ENCODE results near the gene HIPK2.

Gene HIPK2

DNA sequence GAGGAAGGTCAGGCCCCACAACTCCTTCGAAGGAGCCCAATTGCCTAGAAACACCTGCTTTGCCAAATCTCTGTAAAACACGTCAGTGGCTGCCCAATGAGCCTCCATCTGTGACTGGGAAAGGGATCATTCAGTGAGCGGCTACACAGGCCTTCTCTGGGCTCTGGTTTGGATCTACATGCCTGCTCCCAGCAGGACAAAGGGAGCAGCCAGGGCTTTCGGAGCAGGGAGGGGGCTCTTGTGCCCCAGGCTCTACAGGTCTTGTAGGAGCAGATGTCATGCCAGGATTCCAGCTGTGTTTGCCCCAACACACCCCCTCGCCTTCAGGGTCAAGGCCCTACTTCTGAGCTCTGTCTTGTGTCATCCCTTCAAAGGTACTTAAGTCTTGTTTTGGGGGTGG is 180.8 kb downstream of the HIPK2 start:
- TF ChIP-seq POLR2A (IDR thresholded peaks at IDR 0.05; ENCODE audit: low read depth, low read length) (no peak), POLR2AphosphoS5 (IDR thresholded peaks at IDR 0.05; ENCODE audit: low read depth, low read length) (no peak), TAF1 (IDR thresholded peaks at IDR 0.05; ENCODE audit: borderline replicate concordance, low read depth, low read length) (no peak)
- DNase-seq (ENCODE audit: insufficient read length) (no peak), FAIRE-seq (no peak)

DNA sequence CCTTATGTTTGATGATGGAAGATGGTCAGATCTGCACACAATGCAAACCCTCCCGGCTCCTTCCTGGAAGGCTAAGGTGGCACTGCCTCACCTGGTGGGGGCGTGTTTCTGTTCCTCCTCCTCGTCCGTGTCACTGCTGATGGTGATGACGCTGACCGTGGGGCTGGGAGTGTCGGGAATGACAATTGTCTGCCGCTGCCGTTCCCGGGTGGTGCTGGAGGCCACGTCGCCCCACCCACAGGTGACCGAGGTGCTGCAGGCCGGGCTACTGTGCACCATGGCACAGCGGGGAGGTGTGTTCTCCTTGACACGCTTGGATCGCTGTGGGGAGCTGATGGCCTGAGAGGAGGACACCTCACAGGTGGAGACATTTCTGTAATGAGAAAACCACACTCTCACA is 181.2 kb downstream of the HIPK2 start:
- TF ChIP-seq POLR2A (IDR thresholded peaks at IDR 0.05; ENCODE audit: low read depth, low read length) (no peak), TAF1 (IDR thresholded peaks at IDR 0.05; ENCODE audit: borderline replicate concordance, low read depth, low read length) (no peak), POLR2AphosphoS5 (IDR thresholded peaks at IDR 0.05; ENCODE audit: low read depth, low read length) (no peak)
- DNase-seq (ENCODE audit: insufficient read length) (no peak), FAIRE-seq (no peak)

DNA sequence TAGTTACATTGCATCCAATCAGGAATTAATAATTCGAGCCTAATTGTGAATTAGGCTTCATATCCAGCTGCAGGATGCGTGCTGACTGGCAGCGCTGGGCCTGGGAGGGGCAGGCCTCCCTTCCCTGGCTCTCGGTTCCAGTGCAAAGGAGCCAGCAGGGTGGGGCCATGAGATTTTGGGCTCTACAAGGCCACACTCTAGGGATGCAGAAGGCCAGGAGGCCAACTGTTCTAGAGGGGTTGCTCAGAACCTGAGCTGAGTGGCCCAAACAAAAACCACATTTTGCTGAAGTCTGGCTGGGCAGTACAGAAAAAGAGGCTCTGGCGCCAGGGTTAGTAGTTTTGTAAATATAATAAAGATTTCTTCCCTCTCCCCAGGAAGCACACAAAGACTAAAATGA is 182.0 kb downstream of the HIPK2 start:
- no peak for DNase-seq (ENCODE audit: insufficient read length)
- no peak for TF ChIP-seq POLR2A (IDR thresholded peaks at IDR 0.05; ENCODE audit: low read depth, low read length)
- TF ChIP-seq POLR2AphosphoS5 (IDR thresholded peaks at IDR 0.05; ENCODE audit: low read depth, low read length) = no peak
- TF ChIP-seq TAF1 (IDR thresholded peaks at IDR 0.05; ENCODE audit: borderline replicate concordance, low read depth, low read length) = no peak
- no peak for FAIRE-seq

DNA sequence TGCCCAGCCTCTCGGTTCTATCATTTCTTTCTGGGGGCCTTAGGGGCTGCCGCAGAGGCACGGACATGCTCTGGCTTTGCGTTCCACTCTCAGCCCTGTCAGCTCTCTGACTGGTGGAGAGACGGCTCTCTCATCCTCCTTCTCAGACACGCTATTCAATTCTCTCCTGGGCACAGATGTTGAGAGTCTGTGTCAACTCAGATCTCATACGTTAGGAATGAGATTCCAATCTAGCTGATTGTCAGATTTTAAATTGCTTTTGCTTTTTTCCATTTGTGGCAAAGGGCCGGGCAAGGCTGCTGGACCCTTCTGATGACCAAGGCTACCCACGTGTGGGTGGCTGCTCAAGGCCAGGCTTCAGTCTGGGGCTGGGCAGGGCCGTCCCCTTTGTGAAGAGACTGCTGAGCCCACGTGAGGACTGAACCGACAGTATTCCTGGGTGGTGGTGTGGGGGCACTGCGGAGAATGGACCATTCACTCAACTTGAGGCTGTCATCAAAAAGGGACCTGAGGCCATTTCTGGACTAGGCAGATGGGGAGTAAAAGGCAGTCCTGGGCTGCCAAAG is 182.8 kb downstream of the HIPK2 start:
- FAIRE-seq (no peak), DNase-seq (ENCODE audit: insufficient read length) (no peak)
- TF ChIP-seq POLR2AphosphoS5 (IDR thresholded peaks at IDR 0.05; ENCODE audit: low read depth, low read length) = no peak
- TF ChIP-seq POLR2A (IDR thresholded peaks at IDR 0.05; ENCODE audit: low read depth, low read length) = no peak
- TF ChIP-seq TAF1 (IDR thresholded peaks at IDR 0.05; ENCODE audit: borderline replicate concordance, low read depth, low read length) = no peak

DNA sequence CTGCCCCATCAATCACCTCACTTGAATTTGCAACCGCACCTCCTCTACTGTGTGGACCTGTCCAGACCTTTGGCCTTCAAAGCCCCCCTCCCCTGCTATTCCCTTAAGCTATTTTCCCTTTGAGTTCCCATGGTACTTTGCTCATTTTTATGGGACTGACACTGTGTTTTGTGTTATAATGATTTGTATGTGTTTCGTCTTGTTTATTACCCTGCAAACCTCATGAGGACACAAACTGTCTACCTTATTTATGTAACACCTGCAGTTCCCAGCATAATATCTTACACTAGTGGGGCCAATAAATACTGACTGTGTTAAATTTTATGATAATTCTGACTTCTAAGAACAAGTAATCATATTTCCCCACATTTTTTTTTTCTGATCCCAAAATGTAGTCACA is 183.7 kb downstream of the HIPK2 start:
- no peak for FAIRE-seq
- DNase-seq (ENCODE audit: insufficient read length) = no peak
- no peak for TF ChIP-seq POLR2A (IDR thresholded peaks at IDR 0.05; ENCODE audit: low read depth, low read length)

DNA sequence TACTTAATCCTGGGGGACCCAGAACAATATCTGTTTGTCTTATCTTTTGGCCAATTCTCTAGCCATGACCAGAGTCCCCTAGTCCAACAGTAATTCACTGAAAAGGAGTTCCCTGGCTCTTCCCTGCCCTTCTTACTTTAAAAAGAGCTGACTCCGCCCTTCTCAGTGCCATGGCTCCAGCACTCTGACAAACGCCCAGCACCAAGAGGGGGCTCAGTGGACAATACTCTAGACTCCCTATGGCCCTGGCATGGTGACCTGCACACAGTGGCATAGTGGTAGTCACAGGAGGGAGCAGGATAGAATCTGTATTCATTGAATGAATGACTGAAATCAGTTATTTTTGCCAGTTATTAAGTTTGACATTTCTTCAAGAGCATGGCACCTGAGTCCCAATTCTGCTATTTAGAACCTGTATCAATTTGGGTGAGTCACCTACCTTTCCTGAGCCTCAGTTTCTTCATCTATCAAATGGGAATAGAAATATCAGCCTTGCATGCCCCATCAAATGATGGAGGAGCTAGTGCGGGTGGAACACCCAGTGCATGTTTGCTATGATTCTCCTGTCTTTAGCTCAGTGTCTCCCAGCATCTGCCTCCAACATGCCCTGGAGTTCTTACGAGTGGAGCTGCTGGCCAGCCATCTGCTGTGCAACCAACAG is 184.9 kb downstream of the HIPK2 start:
- FAIRE-seq (no peak), DNase-seq (ENCODE audit: insufficient read length) (no peak)
- TF ChIP-seq POLR2AphosphoS5 (IDR thresholded peaks at IDR 0.05; ENCODE audit: low read depth, low read length) (no peak), TAF1 (IDR thresholded peaks at IDR 0.05; ENCODE audit: borderline replicate concordance, low read depth, low read length) (no peak), POLR2A (IDR thresholded peaks at IDR 0.05; ENCODE audit: low read depth, low read length) (no peak)

DNA sequence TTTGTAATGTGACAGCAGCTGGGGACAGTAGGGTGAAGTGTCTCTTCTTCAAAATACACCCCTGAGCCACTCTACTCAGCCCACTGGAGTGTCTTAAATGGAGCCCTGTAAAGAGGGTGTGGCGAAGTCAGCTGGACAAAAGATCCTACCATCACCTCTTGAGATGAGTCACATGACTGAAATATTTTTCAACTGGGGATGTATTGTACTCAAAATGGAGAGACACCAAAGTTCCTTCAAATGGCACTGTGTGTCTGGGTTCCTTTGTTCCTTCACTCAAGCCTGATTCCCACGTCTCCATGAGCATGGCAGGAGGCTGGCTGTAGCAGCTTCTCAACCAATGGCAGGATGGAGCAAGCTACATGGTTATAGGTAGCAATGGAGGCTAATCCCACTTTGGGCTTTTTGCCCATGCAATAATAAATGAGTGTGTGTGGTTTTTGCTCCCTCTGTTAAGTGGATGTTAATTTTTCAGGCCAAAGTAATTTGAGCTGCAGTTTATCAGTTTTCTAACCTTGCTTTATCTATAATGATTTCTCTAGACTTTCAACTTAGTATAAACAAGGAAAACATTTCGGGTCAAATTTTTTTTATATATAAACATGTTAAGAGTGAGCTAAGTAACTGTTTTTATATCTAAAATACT is 186.1 kb downstream of the HIPK2 start:
- FAIRE-seq (no peak), DNase-seq (ENCODE audit: insufficient read length) (no peak)
- TF ChIP-seq TAF1 (IDR thresholded peaks at IDR 0.05; ENCODE audit: borderline replicate concordance, low read depth, low read length) (no peak), POLR2A (IDR thresholded peaks at IDR 0.05; ENCODE audit: low read depth, low read length) (no peak), POLR2AphosphoS5 (IDR thresholded peaks at IDR 0.05; ENCODE audit: low read depth, low read length) (no peak)

DNA sequence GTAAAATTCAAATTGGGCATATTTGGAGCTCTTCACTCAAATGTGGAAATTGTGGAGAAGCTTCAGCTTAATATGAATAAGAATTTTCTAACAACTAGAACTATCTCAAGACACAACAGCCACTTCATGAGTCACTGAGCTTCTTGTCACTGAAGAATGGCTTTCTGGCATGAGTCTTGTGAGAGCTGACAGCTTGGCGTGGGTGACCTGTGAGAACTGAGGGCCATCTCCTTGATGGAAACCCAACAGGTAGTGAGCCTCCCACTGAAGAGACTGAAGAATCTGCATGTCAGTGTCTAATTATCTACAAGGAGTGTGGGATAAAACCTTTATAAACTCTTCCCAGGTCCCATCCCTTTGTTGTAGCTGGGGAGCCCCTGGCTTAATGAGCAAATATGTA is 188.3 kb downstream of the HIPK2 start:
- TF ChIP-seq POLR2A (IDR thresholded peaks at IDR 0.05; ENCODE audit: low read depth, low read length) = no peak
- TF ChIP-seq TAF1 (IDR thresholded peaks at IDR 0.05; ENCODE audit: borderline replicate concordance, low read depth, low read length) = no peak
- TF ChIP-seq POLR2AphosphoS5 (IDR thresholded peaks at IDR 0.05; ENCODE audit: low read depth, low read length) = no peak
- DNase-seq (ENCODE audit: insufficient read length) (no peak), FAIRE-seq (no peak)

DNA sequence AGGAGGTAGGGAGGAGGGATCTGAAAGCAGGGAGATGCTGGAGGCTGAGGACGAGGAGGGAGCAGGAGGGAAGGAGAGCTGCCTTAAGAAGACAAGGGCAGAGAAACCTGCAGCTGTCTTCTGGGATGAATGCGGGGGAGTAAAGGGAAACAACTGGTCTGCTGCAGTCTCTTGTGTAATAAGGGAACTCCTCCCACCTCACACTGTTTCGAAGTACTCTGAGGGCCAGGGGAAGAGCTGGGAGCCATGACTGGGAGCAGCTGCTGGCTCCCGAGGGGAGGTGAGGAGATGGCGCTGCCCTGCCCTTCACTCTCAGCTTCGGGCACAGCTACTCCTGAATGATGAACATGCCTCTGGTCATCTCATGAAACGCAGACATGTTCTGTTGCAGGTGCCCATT is 189.2 kb downstream of the HIPK2 start:
- DNase-seq (ENCODE audit: insufficient read length) (no peak), FAIRE-seq (no peak)
- no peak for TF ChIP-seq POLR2A (IDR thresholded peaks at IDR 0.05; ENCODE audit: low read depth, low read length)
- TF ChIP-seq POLR2AphosphoS5 (IDR thresholded peaks at IDR 0.05; ENCODE audit: low read depth, low read length) = no peak
- no peak for TF ChIP-seq TAF1 (IDR thresholded peaks at IDR 0.05; ENCODE audit: borderline replicate concordance, low read depth, low read length)

DNA sequence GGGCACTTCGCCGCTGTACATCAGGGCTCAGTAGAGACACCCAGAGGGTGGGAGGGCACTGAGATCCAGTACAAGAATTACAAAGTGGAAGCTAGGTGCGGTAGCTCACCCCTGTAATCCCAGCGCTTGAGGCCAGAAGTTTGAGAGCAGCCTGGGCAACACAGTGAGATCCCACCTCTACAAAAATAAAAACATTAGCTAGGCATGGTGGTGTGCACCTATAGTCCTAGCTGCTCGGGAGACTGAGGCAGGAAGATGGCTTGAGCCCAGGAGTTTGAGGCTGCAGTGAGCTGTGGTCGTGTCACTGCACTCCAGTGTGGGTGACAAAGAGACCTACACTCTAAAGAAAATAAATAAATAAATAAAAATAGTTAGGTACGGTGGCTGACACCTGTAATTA is 190.3 kb downstream of the HIPK2 start:
- no peak for DNase-seq (ENCODE audit: insufficient read length)
- FAIRE-seq = no peak

DNA sequence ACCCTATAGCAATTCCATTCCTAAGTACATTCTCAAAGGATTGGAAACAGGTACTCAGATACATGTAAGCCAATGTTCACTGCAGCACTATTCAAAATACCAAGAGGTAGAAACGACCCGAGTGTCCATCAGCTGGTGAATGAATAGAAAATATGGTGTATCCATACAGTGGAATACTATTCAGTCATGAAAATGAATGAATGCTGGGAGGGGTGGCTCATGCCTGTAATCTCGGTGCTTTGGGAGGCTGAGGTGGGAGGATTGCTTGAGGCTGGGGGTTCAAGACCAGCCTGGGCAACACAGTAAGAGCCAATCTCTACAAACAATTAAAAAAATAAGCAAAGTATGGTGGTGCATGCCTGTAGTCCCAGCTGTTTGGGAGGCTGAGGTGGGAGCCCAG is 191.5 kb downstream of the HIPK2 start:
- no peak for FAIRE-seq

More for the DNA sequence above, 190.3 kb downstream of the HIPK2 start:
- TF ChIP-seq TAF1 (IDR thresholded peaks at IDR 0.05; ENCODE audit: borderline replicate concordance, low read depth, low read length) = no peak
- no peak for TF ChIP-seq POLR2AphosphoS5 (IDR thresholded peaks at IDR 0.05; ENCODE audit: low read depth, low read length)
- TF ChIP-seq POLR2A (IDR thresholded peaks at IDR 0.05; ENCODE audit: low read depth, low read length) = no peak

DNA sequence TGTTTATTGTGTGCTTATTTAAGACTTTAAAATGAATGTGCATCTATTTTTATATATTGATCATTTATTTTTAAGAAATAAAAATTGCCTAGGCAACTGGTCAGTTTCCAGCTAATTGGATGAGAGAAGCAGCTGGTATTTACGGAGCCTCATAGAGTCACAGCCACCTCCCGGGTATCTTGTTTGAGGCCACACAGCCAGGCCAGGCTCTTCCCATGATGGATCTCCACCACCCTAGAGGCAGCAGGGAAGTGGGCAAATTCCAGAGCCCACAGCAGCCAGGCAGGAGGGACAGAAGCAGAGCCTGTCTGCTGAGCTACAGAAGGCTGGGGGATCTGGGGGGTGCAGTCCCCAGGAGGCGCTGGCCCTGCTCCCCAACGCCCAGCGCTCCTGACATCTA is 192.8 kb downstream of the HIPK2 start:
- FAIRE-seq (no peak), DNase-seq (ENCODE audit: insufficient read length) (no peak)
- TF ChIP-seq POLR2A (IDR thresholded peaks at IDR 0.05; ENCODE audit: low read depth, low read length) (no peak), POLR2AphosphoS5 (IDR thresholded peaks at IDR 0.05; ENCODE audit: low read depth, low read length) (no peak)

More for the DNA sequence above, 191.5 kb downstream of the HIPK2 start:
- DNase-seq (ENCODE audit: insufficient read length) = no peak
- no peak for TF ChIP-seq POLR2AphosphoS5 (IDR thresholded peaks at IDR 0.05; ENCODE audit: low read depth, low read length)
- no peak for TF ChIP-seq POLR2A (IDR thresholded peaks at IDR 0.05; ENCODE audit: low read depth, low read length)
- TF ChIP-seq TAF1 (IDR thresholded peaks at IDR 0.05; ENCODE audit: borderline replicate concordance, low read depth, low read length) = no peak
